Neural cell (in vitro differentiated cells): ENCODE results near the gene BANP.

Experiments
- CTCF ChIP-seq: fragments of 450-650 bp; IDR thresholded peaks from 2 replicates; pipeline ENCODE4 v1.5.1; 2014; ENCODE audit warnings: antibody characterized with exemption, mild to moderate bottlenecking, moderate library complexity; ENCODE audit not compliant: poor library complexity, severe bottlenecking
- EP300 ChIP-seq: fragments of 450-650 bp; conservative IDR thresholded peaks from 2 replicates; pipeline ENCODE4 v1.6.1; 2014; ENCODE audit warnings: antibody characterized with exemption, mild to moderate bottlenecking, moderate library complexity; ENCODE audit not compliant: poor library complexity, severe bottlenecking
- EZH2 ChIP-seq: fragments of 200-600, 300-800 bp; shearing (Covaris generic), sonication (generic); IDR thresholded peaks from 2 replicates; pipeline ENCODE4 v1.6.1; 2014; ENCODE audit warnings: antibody characterized with exemption, low read length, borderline replicate concordance, mild to moderate bottlenecking; ENCODE audit not compliant: insufficient read depth, poor library complexity, severe bottlenecking
- POLR2AphosphoS5 ChIP-seq: IDR thresholded peaks from 2 replicates; pipeline ENCODE4 v1.6.1; 2012
- REST ChIP-seq: IDR thresholded peaks from 2 replicates; pipeline ENCODE4 v1.6.1; 2012; ENCODE audit warnings: borderline replicate concordance
- TAF1 ChIP-seq: IDR thresholded peaks from 2 replicates; pipeline ENCODE4 v1.6.1; 2012; ENCODE audit warnings: low read depth

- TF ChIP-seq CTCF (no peak), EP300 (no peak), TAF1 (no peak), EZH2 (no peak), POLR2AphosphoS5 (no peak), REST (no peak)
Observed at GRCh38 chr16:87921236-87921773, 29.9 kb upstream of the BANP start.
